HG02943 (cell line): ENCODE results near the gene DNAH6.

Experiments
- ATAC-seq: cut with Tn5 transposase; IDR thresholded peaks from one replicate; pipeline ENCODE4 v1.9.1; 2021; ENCODE audit warnings: mild to moderate bottlenecking, low read depth, moderate library complexity; ENCODE audit not compliant: unreplicated experiment

DNAH6 gene

GRCh38 chr2:84687498-84688149 is 171.3 kb downstream of the DNAH6 start:
- no peak for ATAC-seq

- ATAC-seq: no peak
These were observed 173.9 kb downstream of the DNAH6 start for GRCh38 chr2:84690225-84690624.

GRCh38 chr2:84694088-84694622 is 177.9 kb downstream of the DNAH6 start:
- no peak for ATAC-seq

- ATAC-seq: no peak
These were observed 181.6 kb downstream of the DNAH6 start for GRCh38 chr2:84697895-84698294.

GRCh38 chr2:84700006-84700405 is 183.7 kb downstream of the DNAH6 start:
- no peak for ATAC-seq

- ATAC-seq: no peak
These were observed 185.6 kb downstream of the DNAH6 start for GRCh38 chr2:84701880-84702279.

GRCh38 chr2:84702941-84703340 is 186.6 kb downstream of the DNAH6 start:
- ATAC-seq: no peak

- ATAC-seq: no peak
These were observed 187.5 kb downstream of the DNAH6 start for GRCh38 chr2:84703831-84704230.

GRCh38 chr2:84704505-84705244 is 188.4 kb downstream of the DNAH6 start:
- ATAC-seq: no peak

GRCh38 chr2:84705858-84706257 is 189.6 kb downstream of the DNAH6 start:
- ATAC-seq: no peak

GRCh38 chr2:84708442-84708841 is 192.1 kb downstream of the DNAH6 start:
- ATAC-seq: no peak

GRCh38 chr2:84711651-84712050 is 195.4 kb downstream of the DNAH6 start:
- ATAC-seq: no peak

GRCh38 chr2:84713441-84713840 is 197.1 kb downstream of the DNAH6 start:
- ATAC-seq: no peak

GRCh38 chr2:84716564-84716963 is 200.3 kb downstream of the DNAH6 start:
- no peak for ATAC-seq

- ATAC-seq: no peak
These were observed 201.0 kb downstream of the DNAH6 start for GRCh38 chr2:84717302-84717701.

GRCh38 chr2:84719434-84719833 is 203.1 kb downstream of the DNAH6 start:
- ATAC-seq: no peak

GRCh38 chr2:84723831-84724230 is 207.5 kb downstream of the DNAH6 start:
- ATAC-seq: no peak

GRCh38 chr2:84725717-84726116 is 209.4 kb downstream of the DNAH6 start:
- no peak for ATAC-seq

- no peak for ATAC-seq
These were observed 211.0 kb downstream of the DNAH6 start for GRCh38 chr2:84727315-84727714.

- no peak for ATAC-seq
These were observed 212.9 kb downstream of the DNAH6 start for GRCh38 chr2:84729224-84729623.

GRCh38 chr2:84731185-84731584 is 214.9 kb downstream of the DNAH6 start:
- ATAC-seq: no peak
